Fibroblast of skin of left biceps (primary cell): ENCODE results near the gene C17orf78.
"Not testable (repeated sequence)": the region's sequence is repeated elsewhere in the genome, so short reads cannot be mapped to it uniquely, and the experiment has no call there.

ENCODE experiments used
- DNase-seq, 2 experiments: peaks; one replicate each; pipeline ENCODE4 v3.0.0-alpha.2; 2013; ENCODE audit warnings: low read depth in 2 of 2

The C17orf78 gene

GRCh38 chr17:37438141-37438540 lies 62.4 kb downstream of the C17orf78 start:
- DNase-seq = no peak

- no peak for DNase-seq
Measured at GRCh38 chr17:37440424-37440823, 64.6 kb downstream of the C17orf78 start.

DNA sequence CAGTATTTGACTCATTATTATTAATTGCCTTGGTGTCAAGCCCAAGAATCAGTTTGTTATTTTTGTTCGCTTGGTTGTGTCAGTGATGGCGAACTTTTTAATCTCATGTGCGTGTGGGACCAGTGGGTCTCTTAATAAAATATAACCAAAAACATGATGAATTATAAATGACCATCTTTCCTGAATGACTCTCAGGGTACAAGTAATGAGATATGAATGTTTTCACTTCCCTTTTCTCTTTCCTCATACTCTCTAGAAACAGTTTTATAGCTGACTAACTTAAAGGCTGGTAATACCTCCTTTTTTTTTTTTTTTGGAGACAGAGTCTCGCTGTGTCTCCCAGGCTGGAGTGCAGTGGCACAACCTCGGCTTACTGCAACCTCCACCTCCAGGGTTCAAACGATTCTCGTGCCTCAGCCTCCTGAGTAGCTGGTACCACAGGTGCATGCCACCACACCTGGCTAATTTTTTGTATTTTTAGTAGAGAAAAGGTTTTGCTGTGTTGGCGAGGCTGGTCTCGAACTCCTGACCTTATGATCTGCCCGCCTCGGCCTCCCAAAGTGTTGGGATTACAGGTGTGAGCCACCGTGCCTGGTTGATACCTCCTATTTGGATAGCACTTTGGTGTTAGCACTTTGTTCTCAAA lies 65.7 kb downstream of the C17orf78 start:
- DNase-seq = not testable (repeated sequence)
